ENCODE data around the gene SLC17A7.
"Not testable (repeated sequence)": the region's sequence is repeated elsewhere in the genome, so short reads cannot be mapped to it uniquely, and the experiment has no call there.

Gene SLC17A7

DNA sequence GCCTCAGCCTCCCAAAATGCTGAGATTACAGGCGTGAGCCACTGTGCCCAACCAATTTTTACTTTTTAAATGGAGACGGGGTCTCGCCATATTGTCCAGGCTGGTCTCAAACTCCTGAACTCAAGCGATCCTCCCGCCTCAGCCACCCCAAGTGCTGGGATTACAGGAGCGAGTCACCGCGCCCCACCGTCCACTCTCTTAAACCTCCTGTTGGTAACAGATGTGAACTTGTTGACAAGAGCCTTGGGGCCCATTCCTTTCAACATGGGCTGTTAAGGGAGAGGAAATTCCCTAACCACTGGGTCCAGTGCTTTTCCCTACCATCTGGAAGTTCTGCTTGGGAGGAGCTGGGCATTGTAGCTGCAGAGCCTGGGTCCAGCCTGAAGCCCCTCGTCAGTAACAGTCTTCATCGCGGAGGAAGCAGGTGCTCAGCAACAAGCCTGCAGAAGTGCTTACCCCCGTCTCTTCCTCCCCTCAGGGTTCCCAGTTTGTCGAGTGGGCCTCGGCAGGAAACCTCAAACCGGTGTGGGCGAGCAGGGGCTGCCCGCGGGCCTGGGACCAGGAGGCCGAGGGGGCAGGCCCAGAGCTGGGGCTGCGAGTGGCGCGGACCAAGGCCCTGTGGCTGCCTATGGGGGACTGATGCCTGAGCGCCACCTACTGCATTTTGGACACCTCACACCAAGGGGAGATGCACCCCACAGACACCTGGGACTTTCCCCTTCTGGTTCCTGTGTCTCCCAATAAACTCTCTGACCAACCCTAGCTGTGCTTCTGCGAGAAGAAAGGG is 28.7 kb upstream of the SLC17A7 start:
- DNase-seq, result no peak

DNA sequence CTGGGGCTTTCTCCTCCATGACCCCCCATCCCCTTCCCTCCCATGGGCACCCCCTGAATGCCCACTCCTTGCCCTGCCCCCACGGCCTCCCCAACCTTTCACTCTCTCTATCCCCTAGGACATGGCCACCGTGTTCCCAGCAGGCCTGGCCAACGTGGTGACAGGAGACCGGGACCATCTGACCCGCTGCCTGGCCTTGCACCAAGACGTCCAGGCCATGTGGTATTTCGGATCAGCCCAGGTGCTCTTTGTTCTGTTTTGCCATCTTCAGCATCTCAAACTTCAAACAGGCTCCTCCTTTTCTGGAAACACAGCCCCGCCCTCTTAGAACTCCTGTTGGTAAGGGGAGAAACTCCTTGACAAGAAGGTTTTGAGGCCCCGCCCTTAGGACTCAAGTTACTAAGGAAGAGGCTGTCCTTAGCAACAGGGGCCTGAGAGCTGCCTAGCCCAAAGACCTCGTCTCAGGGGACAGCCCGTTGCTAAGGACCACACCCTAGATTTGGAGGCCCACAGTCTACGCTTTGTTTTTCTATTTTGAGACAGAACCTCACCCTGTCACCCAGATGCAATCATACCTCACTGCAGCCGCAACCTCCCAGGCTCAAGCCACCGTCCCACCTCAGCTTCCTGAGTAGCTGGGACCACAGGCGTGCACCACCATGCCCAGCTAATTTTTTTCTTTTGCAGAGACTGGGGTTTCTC is 27.6 kb upstream of the SLC17A7 start:
- peak; percentile 75 for DNase-seq

DNA sequence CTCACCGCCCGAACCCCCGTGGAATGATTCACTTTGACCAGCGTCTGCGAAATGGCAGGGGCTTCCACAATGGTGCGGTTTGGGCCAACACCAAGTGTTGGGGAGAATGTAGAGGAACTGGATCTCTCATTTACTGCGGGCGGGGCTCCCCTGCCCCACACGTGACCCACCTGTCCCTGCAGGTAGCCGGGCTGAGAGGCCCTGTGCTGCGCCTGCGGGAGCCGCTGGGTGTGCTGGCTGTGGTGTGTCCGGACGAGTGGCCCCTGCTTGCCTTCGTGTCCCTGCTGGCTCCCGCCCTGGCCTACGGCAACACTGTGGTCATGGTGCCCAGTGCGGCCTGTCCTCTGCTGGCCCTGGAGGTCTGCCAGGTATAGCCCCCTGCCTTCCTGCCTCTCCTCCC is 26.9 kb upstream of the SLC17A7 start:
- no peak for DNase-seq

DNA sequence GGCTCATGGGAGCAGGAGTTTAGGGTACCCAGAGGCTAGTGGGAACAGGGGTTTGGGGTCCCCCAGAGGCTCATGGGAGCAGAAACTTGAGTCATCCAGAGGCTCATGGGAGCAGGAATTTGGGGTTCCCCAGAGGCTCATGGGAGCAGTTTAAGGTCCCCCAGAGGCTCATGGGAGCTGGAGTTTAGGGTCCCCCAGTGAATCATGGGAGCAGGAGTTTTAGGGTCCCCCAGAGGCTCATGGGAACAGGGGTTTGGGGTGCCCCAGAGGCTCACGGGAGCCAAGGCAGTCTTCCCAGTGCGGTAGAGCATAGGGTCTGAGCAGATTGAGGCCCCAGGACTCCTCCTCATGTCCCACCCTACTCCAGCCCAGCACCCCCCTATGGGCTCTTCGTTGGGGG is 24.0 kb upstream of the SLC17A7 start:
- DNase-seq, result no peak

DNA sequence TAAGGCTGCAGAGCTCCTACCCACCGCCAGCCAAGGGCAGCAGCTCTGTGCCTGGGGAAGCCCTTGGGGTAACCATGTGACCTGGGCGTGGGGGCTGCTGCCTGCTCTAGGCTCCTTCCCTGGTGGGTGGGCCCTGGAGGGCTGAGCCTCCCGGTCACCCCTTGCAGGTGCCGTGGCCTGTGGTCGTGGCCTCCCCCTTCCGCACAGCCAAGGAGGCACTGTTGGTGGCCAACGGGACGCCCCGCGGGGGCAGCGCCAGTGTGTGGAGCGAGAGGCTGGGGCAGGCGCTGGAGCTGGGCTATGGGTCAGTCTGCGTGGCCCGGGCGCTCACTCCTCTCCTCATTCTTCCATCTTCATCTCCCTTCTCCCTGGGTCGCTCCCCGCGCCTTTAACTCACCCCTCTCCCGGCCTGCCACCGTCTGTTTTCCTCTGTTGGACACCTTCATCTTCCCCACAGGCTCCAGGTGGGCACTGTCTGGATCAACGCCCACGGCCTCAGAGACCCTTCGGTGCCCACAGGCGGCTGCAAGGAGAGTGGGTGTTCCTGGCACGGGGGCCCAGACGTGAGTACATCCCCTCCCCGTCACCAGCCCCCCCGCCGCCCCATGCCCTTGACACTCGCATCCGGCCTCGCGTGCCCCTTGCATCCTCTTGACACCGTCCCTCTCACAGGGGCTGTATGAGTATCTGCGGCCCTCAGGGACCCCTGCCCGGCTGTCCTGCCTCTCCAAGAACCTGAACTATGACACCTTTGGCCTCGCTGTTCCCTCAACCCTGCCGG is 22.8 kb upstream of the SLC17A7 start:
- DNase-seq, result no peak

DNA sequence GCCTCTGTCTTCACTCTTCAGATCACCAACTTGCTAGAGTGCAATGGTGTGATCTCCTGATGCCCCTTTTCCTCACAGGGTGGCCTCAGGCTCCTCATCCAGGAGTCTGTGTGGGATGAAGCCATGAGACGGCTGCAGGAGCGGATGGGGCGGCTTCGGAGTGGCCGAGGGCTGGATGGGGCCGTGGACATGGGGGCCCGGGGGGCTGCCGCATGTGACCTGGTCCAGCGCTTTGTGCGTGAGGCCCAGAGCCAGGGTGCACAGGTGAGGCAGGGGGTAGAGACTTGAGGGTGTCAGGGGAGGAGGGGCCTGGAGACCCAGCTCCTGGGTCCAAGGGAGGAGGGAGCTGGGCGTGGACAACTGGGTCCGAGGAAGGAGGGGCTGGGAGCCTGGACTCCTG is 21.2 kb upstream of the SLC17A7 start:
- no peak for DNase-seq

DNA sequence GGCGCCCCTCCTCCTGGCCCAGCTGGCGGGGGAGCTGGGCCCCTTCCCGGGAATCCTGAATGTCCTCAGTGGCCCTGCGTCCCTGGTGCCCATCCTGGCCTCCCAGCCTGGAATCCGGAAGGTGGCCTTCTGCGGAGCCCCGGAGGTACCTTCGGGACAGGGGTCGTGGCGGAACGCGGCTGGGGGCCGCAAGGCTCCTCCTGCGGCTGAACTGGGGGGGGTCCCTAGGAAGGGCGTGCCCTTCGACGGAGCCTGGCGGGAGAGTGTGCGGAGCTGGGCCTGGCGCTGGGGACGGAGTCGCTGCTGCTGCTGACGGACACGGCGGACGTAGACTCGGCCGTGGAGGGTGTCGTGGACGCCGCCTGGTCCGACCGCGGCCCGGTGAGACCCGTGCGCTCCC is 20.3 kb upstream of the SLC17A7 start:
- no peak for DNase-seq

DNA sequence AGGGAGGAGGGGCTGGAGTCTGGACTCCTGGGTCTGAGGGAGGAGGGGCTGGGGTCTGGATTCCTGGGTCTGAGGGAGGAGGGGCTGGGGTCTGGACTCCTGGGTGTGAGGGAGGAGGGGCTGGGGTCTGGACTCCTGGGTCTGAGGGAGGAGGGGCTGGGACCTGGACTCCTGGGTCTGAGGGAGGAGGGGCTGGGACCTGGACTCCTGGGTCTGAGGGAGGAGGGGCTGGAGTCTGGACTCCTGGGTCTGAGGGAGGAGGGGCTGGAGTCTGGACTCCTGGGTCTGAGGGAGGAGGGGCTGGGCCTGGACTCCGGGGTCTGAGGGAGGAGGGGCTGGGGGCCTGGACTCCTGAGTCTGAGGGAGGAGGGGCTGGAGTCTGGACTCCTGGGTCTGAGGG is 19.8 kb upstream of the SLC17A7 start:
- not testable (repeated sequence) for DNase-seq

DNA sequence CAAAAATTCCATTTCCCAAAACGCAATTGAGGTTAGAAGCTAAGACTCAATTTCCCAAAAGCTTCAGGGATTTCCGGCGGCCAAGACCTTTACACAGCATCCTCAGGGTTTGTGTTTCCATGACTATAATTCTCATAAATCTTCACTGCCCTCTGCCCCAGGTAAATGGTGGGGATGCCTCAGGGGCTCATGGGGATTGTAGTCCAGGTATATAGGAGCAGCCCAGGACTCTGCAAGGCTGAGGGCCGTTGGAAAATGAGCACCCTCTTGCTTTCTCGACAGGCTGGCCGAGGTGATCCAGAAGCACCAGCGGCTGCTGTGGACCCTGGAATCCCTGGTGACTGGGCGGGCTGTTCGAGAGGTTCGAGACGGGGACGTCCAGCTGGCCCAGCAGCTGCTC is 18.1 kb upstream of the SLC17A7 start:
- DNase-seq, result no peak

DNA sequence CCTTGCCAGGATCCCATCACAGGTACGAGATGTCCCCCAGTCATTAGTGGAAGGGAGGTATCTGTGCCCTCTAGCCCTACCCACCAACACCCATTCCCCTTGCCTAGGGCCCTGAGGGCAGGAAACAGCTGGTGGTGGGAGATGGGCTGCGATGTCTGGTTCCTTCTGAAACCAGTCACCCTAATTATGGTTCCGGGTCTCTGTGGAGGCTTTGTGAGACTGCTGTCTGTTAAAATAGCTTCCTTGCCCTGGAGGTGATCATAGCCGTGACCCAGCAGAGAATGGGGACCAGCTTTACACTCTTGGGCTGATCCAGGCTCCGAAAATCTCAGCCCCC is 17.2 kb upstream of the SLC17A7 start:
- DNase-seq, result no peak

DNA sequence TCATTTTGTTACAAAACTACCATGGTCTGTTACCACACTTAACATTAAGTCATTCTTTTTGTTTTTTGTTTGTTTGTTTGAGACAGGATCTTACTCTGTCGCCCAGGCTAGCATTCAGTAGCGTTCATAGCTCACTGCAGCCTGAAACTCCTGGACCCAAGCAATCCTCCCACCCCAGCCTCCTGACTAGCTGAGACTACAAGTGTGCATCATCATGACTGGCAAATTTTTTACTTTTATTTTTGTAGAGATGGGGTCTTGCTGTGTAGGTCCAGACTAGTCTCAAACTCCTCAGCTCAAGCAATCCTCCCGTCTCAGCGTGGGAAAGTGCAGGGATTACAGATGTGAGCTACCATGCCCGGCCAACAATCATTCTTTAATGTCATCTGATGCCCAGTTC is 15.0 kb upstream of the SLC17A7 start:
- no peak for DNase-seq

DNA sequence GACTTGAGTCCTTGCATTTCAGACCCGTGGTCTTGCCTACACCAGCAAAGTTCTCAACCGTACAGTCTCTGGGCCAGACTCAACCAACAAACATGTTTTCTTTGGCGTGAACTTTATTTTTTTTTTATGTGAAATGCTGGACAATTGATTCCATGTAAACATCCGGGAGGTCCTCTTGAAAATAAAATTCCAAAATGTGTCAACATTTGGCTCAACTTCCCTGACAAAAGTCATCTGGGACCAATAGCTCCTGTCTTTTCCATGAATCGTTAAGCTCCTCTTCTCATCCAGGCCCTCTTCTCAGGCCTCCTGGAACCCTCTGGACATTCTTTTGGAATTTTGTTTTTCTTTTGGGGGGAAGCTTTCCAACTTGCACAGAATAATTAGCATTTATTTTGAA is 14.4 kb upstream of the SLC17A7 start:
- no peak for DNase-seq

DNA sequence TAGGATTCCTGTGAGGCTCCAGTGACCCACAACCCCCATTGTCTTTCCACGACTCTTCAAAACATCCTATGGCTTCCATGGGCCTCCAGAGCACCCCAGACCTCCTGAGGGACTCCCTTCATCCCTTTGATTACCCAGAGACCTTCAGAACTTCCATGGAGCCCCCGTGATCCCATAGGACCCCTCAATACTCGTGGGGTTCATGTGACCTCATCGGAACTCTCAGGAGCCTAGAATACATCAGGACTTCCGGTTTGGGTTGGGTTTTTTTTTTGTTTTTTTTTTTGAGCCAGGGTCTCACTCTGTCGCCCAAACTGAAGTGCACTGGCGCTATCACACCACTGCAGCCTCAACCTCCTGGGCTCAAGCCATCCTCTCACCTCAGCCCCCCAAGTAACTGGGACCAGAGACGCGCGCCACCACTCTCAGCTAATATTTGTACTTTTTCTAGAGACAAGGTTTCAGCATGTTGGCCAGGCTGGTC is 12.5 kb upstream of the SLC17A7 start:
- no peak for DNase-seq

DNA sequence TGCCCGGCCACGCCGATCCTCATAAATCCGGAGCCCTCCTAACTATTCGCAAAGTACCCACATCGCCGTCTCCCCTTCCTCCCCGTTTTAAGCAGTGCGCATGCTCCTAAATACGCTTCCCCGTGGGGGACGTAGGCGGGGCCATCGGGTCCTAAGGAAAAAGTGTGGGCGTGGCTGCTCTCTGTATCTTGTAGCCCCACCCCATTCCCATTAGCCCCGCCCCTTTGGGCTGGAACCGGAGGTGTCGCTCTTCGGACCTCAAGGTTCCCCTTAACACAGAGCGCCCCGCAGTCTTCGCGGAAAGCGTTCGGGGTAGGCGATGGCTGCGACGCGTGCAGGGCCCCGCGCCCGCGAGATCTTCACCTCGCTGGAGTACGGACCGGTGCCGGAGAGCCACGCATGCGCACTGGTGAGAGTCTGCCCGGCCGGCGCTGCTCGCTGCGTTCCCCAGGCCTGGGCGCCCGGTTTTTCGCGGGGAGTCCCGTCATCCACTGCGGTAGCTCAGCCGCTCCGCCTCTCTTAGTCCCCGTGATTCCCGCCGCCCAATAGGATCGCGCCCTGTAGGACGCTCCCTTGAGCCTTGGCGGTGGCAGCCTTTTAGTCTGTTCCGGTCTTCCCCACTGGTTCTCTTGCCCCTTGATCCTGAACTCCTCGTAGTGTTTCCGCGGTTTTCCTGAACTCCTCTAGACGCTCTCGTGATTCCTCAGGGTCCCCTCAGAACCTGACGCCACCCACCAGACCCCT is 11.9 kb upstream of the SLC17A7 start, which contains the start of gene ALDH16A1:
Gene ALDH16A1, plus strand, starts transcription at position 213 of the 744 bp plus-strand sequence. Its CDS starts 107 bp downstream, at position 320.
- peak; percentile 99 for DNase-seq

DNA sequence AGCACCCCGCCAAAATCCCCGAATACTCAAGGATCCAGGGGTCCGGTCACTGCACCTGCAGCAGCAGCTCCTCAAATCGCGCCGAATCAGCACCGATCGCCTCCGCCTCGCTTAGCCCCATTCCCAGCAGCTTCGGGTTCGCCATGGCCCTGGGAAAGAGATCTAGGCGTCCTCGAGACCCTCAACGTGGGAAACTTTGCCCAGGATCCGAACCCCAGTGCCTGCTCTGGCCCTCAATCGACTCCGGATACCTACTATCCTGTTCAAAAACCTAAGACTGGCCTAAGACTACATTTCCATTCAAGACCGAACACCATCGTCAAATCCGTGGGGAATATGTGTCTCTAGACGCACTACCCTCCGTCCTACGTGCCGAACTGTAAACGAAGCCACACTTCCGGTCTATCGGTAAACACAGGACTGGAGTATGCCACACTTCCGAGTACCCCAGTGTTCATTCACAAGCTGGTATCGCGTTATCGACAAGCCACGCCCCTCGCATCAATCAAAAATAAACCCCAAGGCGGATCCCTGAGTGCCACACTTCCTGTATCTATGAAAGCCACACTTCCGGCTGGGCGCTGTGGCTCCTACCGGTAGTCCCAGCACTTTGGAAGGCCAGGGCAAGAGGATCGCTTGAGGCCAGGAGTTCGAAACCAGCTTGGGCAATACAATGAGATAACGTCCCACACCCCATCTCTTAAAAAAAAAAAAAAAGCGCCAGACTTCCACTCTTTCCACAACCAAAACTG is 10.3 kb upstream of the SLC17A7 start, which contains the start of gene PIH1D1:
Gene PIH1D1, minus strand, starts transcription at position 385 of the 752 bp plus-strand sequence. Its CDS starts 240 bp downstream, at position 145.
- peak; percentile 96 for DNase-seq

DNA sequence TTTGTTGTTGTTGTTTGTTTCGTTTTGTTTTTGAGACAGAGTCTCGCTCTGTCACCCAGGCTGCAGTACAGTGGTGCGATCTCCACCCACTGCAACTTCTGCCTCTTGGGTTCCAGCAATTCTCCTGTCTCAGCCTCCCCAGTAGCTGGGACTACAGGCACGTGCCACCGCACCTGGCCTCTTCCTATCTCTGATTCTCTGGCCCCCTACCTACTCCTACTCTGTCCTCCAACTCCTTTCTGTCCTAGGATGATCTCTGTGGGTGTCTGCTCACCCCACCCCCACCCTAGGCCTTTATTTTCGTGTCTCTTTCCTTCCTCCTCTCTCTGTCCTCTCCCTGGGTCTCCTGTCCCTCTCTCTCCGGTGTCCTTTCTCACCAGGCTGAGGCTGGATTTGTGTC is 9.1 kb upstream of the SLC17A7 start:
- DNase-seq, result no peak

DNA sequence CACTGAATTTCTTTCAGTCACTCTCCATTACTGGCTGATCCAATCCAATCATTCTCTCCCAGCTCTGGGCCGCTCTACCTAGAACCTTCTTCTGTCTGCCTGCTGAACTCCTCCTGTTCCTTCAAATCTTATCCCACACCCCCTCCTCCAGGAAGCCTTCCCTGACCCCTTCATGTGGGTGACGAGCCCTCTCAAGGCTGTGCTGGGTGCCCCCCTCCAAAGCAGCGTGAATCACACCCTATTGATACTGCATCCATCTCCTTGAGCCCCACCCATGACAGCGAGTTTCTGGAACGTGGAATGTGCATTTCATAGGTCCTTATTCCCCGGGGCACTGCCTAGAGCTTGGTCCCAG is 7.1 kb upstream of the SLC17A7 start:
- DNase-seq, result no peak

DNA sequence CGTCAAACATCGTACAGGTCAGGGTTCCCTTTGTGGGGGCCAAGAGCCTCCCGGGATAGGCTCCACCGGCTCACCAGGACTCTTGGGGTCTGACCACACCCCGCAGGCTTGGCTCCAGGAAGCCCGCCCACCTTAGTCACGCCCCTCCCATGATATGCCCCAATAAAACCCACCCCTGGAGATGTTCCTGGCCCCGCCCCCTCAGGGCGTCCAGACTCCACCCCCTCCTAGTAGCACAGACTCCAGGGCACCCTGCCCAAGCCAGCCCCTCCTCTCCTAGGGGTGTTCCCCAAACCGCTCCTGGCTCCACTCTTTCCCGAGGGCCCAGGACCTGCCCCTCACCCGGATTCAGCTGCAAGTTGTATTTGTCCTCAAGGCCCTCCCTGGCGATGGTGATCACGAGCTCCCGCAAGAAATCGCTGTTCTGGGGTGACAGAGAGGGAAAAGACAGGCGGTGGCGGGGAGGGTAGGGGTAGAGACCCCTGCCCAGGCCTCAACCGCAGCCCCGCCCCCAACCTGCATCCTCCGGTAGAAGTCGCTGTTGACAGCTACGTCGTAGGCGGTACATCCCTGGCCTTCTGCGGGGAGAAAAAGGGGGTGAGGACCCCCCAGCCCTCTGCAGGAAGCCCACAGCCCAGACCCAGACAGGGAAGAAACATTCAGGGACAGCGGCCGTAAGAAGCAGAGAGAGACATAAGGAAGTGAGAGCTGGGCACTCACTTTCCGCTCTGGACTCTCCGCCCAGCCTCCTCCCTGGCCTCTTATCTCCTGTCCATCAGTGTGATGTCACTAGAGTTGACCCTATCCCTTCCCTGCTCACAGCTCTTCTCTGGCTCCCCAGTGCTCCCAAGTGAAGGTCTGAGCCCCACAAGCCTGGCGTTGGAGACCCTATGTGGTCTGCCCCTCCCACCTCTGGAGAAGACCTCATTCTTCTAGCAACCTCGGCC is 6.4 kb upstream of the SLC17A7 start:
- DNase-seq, result no peak

DNA sequence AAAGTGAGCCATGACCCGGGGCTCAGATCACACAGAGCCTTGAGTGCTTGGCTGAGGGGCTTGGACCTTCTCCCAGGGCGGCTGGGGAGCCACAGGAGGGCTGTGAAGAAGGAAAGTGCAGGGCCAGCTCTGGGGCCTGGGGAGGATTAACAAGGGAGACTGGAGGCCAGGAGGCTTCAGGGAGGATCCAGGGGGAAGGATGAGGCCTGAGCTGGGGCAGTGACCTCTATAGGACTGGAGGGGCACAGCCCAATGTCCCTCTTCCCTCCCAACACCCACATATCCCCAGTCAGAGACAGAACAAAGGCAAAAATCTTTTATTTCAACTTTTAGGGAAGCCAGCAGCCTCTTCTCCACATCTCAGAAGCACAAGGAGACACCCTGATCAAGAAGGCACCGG is 4.7 kb upstream of the SLC17A7 start:
- DNase-seq, result no peak

DNA sequence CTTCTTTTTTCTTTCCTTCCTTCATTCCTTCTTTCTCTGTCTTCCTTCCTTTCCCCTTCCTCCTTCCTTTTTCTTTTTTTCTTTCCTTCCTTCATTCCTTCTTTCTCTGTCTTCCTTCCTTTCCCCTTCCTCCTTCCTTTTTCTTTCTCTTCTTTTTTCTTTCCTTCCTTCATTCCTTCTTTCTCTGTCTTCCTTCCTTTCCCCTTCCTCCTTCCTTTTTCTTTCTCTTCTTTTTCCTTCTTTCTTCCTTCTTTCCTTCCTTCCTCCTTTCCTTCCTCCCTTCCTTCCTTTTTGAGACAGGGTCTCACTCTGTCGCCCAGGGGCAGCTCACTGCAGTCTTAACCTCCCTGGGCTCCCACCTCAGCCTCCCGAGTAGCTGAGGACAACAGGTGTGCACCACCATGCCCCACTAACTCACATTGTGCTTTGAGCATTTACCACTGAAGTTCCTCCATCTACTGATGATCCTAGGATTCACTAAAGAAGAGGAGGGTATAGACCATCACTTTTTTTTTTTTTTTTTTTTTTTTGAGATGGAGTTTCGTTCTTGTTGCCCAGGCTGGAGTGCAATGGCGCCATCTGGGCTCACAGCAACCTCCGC is 2.9 kb upstream of the SLC17A7 start:
- not testable (repeated sequence) for DNase-seq

Data from right forelimb (tissue), 1 donor.